HCT116 (cell line): ENCODE measurements around the gene MAML2.
"Not testable (repeated sequence)": the region's sequence is repeated elsewhere in the genome, so short reads cannot be mapped to it uniquely, and the experiment has no call there.

ENCODE experiments used
- CTCF ChIP-seq, 3 experiments: fragments of 200-600 bp in 1 of 3; sonication (generic) in 1 of 3; IDR thresholded peaks in 2 of 3; conservative IDR thresholded peaks in 1 of 3; 2 replicates each; pipeline ENCODE4 v1.5.1; 2012 to 2017; ENCODE audit warnings: low read depth in 2 of 3, low read length in 2 of 3, antibody characterized with exemption in 1 of 3, borderline replicate concordance in 1 of 3, control low read depth in 1 of 3, mild to moderate bottlenecking in 1 of 3, mixed read lengths in 1 of 3, mixed run types in 1 of 3, moderate library complexity in 1 of 3; ENCODE audit not compliant: insufficient read depth in 1 of 3
- EZH2 ChIP-seq: fragments of 200-600 bp; sonication (generic); IDR thresholded peaks from 2 replicates; pipeline ENCODE4 v1.6.1; 2017; ENCODE audit warnings: antibody characterized with exemption, mixed run types
- EZH2phosphoT487 ChIP-seq: fragments of 200-600 bp; IDR thresholded peaks from 2 replicates; pipeline ENCODE4 v1.6.1; 2018; ENCODE audit warnings: antibody characterized with exemption, borderline replicate concordance
- POLR2A ChIP-seq: IDR thresholded peaks from 2 replicates; pipeline ENCODE4 v1.7.0; 2011; ENCODE audit warnings: borderline replicate concordance; ENCODE audit not compliant: insufficient read depth, insufficient read length; ENCODE audit errors: extremely low read depth
- RAD21 ChIP-seq: IDR thresholded peaks from 2 replicates; pipeline ENCODE4 v1.6.1; 2012; ENCODE audit warnings: low read depth, mild to moderate bottlenecking

- TF ChIP-seq EZH2; RAD21; CTCF (IDR thresholded peaks at IDR 0.05 in 2 of 3, conservative IDR thresholded peaks at IDR 0.05 in 1 of 3; ENCODE audit: borderline replicate concordance in 1 of 3, insufficient read depth in 1 of 3, low read depth in 2 of 3, low read length in 2 of 3); POLR2A; EZH2phosphoT487: not testable (repeated sequence)
Measured at GRCh38 chr11:96180937-96181336, 162.1 kb downstream of the MAML2 start.
